Glomerular endothelial cell (primary cell): ENCODE results near the gene BRD9. TPM values are rescaled to one million over a fixed set of nuclear protein-coding genes. Genes with fewer than 3 reads are reported as not detected.
"Not testable (repeated sequence)": the region's sequence is repeated elsewhere in the genome, so short reads cannot be mapped to it uniquely, and the experiment has no call there.

ENCODE experiments used
- DNase-seq: peaks from one replicate; pipeline ENCODE4 v3.0.0-alpha.2; 2011; ENCODE audit warnings: low read depth, low spot score; ENCODE audit errors: extremely low read depth
- total RNA-seq: library from RNA; depleted of rRNA; stranded (reverse); fragments of >200 nt; gene quantifications from 2 replicates; pipeline ENCODE4 v1.2.3, GENCODE V29; 2015

Gene BRD9
- 43.4 and 47.6 TPM in 2 replicates for total RNA-seq

DNA sequence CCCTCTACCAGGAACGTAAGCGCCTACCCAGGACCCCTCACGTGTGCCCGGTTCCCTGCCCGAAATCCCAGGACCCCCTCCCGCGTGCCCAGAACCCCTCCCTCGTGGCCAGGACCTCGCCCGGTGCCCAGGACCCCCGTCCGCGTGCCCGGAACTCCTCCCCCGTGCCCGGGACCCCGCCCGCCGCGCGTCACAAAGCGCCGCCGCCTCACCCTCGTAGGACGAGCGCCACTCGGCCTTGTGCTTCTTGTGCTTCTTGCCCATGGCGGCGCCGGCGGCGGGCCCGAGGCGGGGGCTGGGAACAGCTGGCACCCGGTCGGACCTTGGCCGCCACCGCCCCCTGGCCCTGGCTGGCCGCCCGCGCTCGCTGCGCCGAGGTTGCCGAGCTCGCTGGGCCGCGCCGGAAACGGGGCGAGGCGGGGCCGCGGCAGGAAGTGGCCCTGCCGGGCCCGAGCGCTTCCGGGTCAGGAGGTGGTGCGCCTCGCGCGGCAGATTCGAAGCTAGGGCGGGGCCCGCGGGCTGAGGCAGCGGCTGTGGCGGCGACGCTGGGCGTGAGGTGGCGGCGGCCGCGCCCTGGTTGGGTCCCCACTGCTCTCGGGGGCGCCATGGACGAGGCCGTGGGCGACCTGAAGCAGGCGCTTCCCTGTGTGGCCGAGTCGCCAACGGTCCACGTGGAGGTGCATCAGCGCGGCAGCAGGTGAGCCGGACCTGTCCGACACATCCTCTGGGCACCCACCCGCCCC, at the start of gene BRD9, which contains the start of gene TRIP13:
TSS of gene BRD9 (minus strand) at position 408 of the 743 bp plus-strand sequence. CDS start at position 264, 144 bp downstream.
TSS of gene TRIP13 (plus strand) at position 491 of the 743 bp plus-strand sequence. CDS start at position 606, 115 bp downstream.
- DNase-seq = no peak

DNA sequence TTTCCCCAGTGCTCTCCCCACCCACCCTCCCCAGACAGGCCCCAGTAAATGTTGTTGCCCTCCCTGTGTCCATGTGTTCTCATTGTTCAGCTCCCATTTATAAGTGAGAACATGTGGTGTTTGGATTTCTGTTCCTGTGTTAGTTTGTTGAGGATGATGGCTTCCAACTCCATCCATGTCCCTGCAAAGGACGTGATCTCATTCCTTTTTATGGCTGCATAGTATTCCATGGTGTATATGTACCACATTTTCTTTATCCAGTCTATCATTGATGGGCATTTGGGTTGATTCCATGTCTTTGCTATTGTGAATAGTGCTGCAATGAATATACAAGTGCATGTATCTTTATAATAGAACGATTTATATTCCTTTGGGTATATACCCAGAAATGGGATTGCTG, 48.1 kb upstream of the BRD9 start:
- not testable (repeated sequence) for DNase-seq

DNA sequence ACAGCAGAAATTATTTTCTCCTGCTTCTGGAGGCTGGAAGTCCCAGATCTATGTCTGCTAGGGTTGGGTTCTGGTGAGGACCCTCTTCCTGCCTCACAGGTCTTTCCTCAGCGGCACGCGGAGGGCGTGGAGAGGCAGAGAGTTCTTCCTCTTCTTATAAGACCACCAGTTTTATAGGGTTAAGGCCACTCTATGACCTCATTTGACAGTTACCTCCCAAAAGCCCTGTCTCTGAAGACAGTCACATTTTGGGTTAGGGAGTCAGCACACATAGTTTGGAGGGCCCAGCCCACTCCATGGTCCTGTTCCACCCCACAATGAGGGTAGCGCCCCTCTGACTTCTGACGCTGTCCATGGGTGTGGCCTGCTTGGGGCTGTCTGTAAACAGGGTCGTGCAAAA, 46.8 kb upstream of the BRD9 start:
- no peak for DNase-seq

DNA sequence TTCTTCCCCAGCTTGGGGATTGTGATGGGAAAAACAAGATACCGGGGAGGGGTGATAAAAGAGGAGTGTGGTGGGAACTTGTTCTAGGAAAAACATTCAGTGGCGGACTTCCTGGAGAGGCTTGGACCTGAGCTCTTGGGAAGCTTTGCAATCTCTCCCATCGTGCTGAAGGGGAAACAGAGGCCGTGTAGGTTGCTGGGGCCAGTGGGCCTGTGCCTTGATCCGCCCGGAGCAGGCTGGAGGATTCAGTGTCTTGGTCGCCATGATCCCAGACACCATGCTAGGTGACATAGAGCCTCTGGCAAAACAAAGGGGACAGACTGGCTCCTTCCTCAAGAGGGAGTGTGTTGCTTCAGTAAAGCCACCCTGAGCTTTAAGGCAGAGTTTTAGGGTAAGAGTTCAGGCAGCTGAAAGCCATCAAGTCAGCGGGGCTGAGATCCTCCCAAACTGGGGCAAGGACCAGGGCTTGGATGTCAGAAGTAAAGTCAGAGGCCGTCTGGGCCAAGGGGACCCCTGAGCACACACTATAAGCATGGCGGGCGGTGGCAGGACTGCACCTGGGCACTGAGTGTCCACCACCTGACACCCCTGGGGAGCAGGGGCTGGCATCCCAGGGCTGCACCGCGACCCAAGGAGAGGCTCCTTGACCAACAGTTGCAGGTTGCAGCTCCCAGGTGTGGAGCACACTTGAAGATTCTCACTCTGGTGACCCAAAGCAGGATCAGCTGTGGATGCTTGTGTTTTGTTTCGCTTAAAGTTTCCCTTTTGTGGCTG, 44.7 kb upstream of the BRD9 start:
- no peak for DNase-seq

DNA sequence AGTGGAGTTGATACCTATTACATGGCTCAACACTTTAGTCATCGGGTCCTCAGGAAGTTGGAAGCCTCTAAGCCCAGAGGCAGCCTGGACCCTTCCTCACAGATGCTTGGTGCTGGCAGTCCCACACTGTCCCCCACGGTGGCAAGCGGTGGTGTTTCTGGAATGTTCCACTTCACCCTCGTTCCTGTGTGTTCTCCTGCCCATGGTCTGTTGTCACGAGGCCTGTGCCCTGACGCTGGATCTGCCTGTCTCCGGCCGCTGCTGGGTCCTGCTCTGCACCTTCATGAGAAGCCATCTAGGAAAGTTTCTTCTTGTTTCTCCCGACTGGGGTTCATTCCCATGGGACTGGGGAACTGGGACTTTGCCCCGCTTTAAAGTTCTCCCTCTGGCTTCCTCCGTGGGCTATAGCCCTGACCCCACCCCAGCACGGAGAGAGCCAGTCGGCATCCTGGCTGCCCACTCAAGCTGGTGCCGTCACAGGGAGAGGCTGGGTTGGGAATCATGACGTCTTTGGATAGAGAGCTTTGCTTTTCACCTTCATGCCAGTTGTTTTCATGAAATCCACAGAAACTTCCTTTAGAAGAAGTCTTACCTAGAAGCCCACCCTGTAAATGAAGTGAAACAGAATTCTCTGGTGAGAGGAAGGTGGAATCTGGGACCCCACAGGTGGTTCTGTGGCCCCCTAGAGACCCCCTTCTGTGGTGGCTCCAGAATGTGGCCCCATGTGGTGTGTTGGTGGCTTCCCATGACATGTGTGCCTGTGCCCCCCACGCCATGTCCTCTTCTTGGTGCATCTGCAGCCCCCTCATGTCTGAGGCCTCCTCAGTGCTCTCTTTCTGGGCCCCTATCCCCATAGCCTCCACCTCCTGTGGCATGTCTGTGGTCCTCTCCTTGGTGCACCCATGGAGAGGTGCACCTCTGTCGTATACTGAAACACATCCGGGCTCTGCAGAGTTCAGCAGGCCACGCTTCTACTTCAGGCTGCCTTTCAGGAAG, 43.8 kb upstream of the BRD9 start:
- DNase-seq = no peak

DNA sequence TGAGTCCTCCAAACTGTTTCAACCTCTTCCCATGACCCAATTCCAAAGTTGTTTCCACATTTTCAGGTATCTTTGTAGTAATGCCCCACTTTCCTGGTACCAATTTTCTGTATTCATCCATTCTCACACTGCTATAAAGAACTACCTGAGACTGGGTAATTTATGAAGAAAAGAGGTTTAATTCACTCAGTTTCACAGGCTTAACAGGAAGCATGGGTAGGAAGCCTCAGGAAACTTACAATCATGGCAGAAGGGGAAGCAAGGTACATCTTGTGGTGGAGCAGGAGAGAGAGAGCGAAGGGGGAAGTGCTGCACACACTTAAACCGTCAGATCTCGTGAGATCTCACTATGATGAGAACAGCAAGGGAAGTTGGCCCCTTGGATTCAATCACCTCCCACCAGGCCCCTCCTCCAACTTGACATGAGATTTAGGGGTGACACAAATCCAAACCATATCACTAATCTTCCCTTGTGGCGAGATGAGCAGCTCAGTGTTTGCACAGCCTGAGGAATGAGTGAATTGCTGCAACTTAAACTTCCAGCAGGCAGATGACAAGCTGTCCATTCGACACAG, 43.0 kb upstream of the BRD9 start:
- no peak for DNase-seq

DNA sequence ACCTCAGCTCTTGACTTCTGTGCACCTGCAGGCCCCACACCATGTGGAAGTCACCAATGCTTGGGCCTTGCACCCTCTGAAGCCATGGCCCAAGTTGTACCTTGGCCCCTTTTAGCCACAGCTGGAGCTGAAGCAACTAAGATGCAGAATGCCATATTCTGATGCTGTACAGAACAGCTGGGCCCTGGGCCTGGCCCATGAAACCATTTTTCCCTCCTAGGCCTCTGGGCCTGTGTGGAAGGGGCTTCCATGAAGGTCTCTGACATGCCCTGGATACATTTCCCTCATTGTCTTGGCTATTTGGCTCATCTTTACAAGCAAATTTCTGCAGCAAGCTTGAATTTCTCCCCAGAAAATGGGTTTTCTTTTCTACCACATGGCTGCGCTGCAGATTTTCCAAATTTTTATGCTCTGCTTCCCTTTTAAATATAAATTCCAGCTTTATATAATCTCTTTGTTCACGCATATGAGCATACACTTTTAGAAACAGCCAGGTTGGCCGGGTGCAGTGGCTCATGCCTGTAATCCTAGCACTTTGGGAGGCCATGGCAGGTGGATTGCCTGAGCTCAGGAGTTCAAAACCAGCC, 41.9 kb upstream of the BRD9 start:
- not testable (repeated sequence) for DNase-seq

DNA sequence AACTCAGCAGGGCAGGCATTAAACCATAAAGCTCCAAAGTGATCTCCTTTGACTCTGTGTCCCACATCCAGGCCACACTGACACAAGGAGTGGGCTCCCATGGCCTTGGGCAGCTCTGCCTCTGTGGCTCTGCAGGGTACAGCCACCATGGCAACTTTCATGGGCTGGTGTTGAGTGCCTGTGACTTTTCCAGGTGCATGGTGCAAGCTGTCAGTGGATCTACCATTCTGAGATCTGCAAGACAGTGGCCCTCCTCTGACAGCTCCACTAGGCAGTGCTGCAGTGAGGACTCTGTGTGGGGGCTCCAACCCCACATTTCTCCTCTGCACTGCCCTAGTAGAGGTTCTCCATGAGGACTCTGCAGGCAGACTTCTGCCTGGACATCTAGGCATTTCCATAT, 41.4 kb upstream of the BRD9 start:
- not testable (repeated sequence) for DNase-seq

DNA sequence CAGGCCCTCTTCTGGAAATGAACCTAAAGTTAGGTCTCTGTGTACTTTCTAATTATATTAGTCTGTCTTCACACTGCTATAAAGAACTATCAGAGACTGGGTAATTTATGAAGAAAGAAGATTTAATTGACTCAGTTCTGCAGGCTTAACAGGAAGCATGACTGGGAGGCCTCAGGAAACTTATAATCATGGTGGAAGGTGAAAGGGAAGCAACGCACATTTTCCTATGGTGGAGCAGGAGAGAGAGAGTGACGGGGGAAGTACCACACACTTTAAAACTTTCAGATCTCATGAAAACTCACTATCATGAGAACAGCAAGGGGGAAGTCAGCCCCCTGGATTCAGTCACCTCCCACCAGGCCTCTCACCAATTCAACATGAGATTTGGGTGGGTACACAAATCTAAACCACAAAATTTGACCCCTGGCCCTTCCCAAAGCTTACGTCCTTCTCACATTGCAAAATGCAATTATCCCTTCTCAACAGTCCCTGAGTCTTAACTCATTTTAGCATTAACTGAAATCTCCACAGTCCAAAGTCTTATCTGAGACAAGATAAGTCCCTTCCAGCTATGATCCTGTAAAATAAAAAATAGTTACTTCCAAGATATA, 40.8 kb upstream of the BRD9 start:
- DNase-seq = no peak

DNA sequence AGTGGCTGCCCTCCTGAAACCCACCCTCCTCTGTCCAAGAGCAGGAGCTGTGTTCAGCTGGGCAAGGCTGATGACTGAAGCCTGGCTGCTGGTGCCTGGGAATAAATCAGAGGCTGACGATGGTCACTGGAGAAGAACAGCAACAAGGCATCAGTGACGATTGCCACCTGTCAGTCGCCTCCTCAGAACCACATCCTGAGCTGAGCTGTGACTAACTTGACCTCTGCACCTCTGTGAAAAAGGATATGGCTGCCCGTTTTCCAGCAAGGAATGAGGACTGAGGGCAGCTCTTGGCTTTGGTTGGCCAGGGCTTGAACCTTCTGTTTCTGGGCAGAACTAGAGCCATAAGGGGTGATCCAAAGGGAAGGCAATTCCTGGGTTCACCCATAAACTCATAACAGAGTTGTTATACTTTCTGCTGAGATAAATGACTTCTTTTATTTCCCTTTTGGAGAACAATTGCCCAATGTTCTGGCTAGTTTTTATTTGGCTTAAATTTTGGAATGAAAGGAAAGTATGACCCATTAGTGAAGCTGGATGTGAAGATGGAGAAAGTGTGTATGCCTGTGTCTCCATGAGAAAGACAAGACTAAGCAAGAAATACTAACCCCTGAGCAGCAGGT, 40.1 kb upstream of the BRD9 start:
- DNase-seq = no peak

DNA sequence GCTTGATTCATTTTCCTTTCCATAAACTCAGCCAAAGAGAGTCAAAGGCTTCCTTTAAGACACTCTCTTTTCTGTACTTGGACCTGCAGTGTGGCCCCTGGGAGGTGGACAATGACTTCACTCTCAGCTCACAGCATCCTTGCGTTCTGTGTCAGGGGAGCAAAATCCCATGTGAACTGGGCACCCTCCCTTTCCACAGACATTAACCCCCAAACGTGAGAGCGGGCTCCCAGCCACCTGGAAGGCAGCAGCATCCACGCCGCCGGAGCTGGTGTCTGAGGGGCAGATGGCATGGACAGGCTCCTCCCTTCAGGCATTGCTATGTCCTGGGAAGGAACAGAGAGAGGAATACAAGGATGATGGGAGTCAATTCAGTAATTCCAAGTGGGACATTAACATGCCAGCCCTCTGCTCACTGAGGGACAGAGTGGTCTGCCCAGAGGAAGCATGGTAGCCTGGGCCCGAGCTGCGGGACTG, 39.6 kb upstream of the BRD9 start:
- DNase-seq = no peak

DNA sequence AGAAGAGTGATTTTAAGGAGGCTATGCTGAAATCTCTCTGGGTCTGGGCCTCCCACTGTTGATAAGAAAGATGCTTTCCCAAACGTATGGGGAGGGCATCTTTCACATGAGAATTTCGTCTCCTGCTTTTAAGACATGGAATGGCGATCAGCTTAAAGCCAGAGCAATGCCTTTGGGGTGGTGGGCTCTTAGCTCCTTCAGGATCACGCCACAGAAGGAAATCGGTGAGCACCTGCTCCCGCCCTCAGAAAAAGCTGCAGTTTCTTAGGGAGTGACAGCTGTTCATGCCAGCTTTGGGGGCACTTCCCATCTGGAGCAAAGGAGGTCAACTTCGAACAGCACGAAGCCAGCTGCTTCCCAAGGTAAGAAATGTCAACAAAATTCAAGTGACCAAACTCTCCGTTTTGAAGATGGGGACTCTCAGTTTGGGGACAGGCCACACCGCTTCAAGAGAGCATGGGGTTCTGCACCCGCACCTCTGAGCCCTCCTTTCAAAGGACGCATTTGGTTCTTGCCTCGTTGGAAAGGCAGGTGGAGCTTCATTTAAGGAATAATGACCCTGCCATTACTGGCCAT, 39.1 kb upstream of the BRD9 start:
- no peak for DNase-seq

DNA sequence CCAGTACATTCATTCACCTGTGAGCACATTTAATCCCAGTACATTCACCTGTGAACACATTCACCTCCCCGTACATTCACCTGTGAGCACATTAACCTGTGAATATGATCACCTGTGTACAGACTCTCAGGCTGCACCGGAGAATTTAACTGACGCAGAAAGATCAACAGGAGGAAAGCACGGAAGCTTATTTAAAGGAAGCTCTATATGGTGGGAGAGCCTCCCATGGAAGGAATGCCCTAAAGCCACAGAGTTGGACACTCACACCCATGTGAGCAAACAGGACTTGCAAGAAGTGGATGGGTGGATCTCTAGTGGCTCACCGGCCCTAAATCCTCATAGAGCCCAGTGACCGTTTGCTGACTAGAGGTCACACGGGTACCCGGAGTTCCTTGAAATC, 38.3 kb upstream of the BRD9 start:
- no peak for DNase-seq

DNA sequence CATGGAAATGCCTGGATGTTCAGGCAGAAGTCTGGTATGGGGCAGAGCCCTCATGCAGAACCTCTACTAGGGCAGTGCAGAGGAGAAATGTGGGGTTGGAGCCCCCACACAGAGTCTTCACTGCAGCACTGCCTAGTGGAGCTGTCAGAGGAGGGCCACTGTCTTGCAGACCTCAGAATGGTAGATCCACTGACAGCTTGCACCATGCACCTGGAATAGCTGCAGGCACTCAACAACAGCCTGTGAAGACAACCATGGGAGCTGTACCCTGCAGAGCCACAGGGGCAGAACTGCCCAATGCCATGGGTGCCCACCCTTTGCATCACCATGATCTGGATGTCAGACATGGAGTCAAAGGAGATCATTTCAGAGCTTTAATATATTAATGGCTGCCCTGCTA, 37.0 kb upstream of the BRD9 start:
- no peak for DNase-seq

DNA sequence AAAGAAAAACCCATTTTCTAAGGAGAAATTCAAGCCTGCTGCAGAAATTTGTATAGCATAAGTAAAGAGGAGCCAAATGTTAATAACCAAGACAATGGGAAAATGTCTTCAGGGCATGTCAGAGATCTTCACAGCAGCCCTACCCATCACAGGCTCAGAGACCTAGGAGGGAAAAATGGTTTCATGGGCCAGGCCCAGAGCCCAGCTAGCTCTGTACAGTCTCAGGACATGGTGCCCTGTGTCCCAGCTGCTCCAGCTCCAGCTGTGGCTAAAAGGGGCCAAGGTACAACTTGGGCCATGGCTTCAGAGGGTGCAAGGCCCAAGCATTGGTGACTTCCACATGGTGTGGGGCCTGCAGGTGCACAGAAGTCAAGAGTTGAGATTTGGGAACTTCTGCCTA, 36.6 kb upstream of the BRD9 start:
- DNase-seq = not testable (repeated sequence)

DNA sequence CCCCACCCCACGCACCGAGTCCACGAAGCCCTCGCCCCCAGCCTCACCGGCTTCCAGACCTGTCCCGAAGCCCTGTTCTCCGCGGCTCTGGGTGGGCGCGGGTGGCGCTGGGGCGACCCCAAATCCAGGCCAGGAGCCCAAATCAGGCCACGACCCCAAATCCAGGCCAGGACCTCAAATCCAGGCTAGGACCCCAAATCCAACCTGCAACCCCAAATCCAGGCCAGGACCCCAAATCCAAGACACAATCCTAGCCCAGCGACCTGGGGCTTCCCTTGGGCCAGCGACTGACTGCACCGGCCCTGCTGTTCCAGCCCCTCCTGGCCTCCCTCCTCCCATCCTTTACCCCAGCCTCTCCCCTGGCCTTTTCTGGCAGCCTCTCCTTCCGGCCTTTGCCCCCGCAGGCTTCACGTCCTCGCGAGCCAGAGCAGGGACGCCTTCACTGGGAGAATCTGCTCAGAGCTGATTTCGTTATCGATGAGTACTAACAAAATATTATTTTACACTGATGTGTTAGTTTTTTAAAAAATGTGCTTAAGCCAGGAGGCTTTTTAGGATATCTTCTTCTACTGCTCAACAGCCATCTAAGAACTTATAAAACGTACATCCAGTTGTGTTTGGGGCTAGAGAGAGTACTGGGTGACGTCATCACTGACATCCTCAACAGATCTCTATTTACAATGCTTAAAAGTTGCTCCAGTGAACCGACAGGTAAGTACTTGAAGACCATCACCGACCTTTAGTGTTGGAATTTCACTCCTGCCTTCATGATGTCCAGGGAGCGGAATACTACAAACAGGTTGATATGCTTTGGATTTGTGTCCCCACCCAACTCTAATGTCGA, 34.8 kb upstream of the BRD9 start:
- DNase-seq = no peak

DNA sequence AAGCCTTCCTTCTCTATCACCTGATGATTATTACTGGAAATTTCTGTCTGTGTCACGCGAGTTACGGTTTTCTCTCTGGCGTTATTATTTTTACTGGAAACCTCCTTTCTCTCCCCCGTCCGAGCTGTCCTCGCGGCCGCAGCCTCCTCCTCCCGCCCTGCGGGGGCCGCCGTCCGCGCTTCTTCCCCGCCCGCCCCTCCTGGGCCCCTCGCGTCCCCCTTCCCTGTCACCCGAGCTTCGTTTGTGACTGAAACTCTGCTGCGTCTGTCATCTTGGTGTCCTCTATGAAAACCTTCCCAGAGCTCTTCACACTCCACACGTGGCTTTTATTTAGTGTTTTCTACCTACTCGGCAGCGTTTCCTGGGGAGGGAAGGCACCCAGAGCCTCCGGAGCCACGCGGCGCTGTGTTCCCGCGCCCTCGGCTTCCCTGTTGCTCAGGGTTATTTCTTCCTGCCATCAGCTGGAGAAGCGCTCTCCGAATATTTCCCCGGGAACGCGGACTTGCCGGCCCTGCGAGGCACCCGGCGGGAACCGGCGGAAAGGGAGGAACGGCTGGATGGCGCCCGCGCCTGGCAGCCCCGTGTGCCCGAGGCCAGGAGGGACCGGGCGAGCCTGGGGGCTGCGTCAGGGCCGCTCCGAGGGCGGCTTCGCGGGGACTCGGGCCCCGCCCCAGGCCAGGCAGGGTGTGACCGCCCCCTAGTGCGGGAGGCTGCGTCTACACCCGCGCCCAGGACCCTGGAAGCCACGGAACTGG, 34.0 kb upstream of the BRD9 start:
- no peak for DNase-seq
